ENCODE results near the gene MARCHF10.
"Not testable (repeated sequence)": the region's sequence is repeated elsewhere in the genome, so short reads cannot be mapped to it uniquely, and the experiment has no call there.

Gene MARCHF10

DNA sequence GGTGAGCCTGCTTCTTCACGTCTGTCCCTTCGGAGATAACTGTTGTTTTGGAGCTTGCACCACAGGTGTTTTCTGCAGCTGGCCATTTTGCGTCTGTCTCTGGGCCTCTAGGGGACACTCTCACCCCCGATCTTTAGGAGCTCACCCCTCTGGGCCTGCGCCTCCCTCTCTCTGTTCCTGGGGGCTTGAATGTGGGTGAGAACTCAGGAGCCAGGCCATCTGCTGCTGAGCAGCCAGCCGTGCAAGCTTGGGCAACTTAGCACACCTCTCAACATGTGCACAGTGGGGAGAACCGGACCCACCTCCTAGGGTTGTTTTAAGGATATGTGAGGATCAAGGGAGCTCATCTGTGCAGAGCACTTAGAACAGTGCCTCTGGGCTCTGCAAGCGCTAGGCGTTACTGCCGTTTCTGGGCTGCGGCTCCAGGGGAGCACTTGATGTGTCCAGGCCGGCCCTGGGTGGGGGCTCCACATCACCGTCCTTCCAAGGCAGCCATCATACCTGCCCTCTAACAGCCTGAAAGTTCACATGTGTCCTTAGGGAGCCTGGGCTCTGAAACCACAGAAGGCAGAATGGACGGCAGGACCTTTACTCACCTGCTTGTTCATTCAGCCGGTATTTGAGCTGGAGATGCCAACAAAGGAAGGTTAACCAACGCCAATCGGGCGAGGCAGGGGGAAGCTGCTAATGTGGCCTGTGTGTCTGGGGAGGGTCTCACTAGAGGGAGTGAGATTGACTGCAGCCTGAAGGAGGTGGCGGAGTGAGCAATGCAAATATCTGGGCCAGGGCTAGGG is 114.3 kb downstream of the MARCHF10 start:
- no peak for DNase-seq

DNA sequence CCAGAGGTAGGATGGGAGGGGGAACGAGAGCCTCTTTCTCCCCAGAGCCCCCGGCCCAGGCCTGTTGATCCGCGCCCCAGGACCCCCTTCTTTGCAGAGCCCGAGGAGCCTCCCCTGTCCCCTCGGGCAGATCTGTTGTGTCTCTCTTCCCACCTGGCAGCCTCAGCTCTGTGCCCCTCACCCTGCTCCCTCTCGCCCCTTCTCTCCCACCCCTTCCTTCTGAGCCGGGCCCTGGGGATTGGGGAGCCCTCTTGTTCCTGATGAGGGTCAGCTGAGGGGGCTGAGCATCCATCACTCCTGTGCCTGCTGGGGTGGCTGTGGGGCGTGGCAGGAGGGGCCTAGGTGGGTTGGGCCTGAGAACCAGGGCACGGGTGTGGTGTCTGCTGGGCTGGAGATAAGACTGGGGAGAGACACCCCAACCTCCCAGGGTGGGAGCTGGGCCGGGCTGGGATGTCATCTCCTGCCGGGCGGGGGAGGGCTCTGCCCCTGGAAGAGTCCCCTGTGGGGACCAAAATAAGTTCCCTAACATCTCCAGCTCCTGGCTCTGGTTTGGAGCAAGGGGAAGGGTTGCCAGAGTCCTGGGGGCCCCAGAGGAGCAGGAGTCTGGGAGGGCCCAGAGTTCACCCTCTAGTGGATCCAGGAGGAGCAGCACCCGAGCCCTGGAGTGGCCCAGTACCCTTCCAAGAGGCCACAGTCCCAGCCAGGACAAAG is 115.2 kb downstream of the MARCHF10 start:
- peak; percentile 32 for DNase-seq

DNA sequence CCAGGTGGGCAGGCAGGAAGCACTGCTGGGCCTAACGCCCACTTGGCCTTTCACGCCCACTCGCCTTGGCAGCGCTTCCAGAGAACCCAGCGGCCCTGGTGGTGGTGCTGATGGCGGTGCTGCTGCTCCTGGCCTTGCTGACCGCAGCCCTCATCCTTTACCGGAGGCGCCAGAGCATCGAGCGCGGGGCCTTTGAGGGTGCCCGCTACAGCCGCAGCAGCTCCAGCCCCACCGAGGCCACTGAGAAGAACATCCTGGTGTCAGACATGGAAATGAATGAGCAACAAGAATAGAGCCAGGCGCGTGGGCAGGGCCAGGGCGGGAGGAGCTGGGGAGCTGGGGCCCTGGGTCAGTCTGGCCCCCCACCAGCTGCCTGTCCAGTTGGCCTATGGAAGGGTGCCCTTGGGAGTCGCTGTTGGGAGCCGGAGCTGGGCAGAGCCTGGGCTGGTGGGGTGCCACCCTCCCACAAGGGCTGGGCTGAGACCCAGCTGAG is 115.9 kb downstream of the MARCHF10 start:
- no peak for DNase-seq

DNA sequence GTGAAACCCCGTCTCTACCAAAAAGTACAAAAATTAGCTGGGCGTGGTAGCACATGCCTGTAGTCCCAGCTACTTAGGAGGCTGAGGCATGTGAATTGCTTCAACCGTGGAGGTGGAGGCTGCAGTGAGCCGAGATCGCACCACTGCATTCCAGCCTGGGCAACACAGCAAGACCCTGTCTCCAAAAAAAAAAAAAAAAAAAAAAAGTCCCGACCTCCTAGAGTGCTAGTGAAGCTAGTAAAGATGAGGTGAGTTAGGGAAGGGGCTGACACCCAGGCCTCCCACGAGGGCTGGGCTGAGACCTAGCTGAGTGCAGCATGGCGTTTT is 116.6 kb downstream of the MARCHF10 start:
- DNase-seq = not testable (repeated sequence)

GRCh38 chr17:62690168-62690897 is 117.8 kb downstream of the MARCHF10 start:
- DNase-seq = no peak

DNA sequence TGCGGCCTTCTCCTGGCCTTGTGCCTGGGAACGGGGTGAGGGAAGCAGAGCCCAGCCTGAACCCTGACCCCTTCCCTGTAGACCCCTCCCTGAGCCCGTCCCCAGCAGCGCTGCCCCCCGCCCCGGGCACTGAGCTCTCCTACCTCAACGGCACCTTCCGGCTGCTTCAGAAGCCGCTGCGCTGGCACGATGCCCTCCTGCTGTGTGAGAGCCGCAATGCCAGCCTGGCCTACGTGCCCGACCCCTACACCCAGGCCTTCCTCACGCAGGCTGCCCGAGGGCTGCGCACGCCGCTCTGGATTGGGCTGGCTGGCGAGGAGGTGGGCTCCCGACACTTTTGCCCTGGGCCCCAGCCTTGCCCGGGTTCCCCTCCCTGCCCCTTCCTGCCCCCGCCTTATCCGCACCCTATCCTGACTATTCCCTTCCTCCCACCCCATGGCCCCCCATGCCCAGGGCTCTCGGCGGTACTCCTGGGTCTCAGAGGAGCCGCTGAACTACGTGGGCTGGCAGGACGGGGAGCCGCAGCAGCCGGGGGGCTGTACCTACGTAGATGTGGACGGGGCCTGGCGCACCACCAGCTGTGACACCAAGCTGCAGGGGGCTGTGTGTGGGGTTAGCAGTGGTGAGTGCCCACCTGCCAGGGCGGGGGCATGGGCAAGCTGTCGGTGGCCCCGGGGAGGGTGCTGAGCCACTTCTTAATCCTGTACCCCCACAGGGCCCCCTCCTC is 118.5 kb downstream of the MARCHF10 start:
- DNase-seq = no peak

GRCh38 chr17:62688398-62689160 is 119.5 kb downstream of the MARCHF10 start:
- DNase-seq = no peak

- no peak for DNase-seq
These were observed 120.1 kb downstream of the MARCHF10 start for GRCh38 chr17:62687997-62688396.

- DNase-seq = no peak
These were observed 123.9 kb downstream of the MARCHF10 start for GRCh38 chr17:62684179-62684578.

DNA sequence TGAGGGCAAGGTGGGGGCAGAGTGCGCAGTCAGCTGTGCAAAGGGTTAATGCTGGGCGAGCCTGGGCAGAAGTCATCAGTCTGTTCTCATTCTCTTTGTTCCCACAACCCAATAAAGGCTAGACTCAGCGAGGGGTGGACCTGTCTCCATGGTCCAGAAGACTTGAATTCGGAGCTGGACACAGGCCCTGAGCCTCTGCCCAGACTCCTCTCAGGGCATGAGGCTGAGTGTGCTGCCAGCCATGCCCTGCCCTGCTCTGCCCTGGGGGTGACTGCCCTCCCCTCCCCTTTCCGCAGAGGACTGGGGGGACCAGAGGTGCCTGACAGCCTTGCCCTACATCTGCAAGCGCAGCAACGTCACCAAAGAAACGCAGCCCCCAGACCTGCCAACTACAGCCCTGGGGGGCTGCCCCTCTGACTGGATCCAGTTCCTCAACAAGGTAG is 126.2 kb downstream of the MARCHF10 start:
- no peak for DNase-seq

GRCh38 chr17:62681061-62681938 is 126.8 kb downstream of the MARCHF10 start:
- no peak for DNase-seq

GRCh38 chr17:62680541-62681052 is 127.5 kb downstream of the MARCHF10 start:
- DNase-seq = no peak

GRCh38 chr17:62679866-62680377 is 128.2 kb downstream of the MARCHF10 start:
- DNase-seq = no peak

DNA sequence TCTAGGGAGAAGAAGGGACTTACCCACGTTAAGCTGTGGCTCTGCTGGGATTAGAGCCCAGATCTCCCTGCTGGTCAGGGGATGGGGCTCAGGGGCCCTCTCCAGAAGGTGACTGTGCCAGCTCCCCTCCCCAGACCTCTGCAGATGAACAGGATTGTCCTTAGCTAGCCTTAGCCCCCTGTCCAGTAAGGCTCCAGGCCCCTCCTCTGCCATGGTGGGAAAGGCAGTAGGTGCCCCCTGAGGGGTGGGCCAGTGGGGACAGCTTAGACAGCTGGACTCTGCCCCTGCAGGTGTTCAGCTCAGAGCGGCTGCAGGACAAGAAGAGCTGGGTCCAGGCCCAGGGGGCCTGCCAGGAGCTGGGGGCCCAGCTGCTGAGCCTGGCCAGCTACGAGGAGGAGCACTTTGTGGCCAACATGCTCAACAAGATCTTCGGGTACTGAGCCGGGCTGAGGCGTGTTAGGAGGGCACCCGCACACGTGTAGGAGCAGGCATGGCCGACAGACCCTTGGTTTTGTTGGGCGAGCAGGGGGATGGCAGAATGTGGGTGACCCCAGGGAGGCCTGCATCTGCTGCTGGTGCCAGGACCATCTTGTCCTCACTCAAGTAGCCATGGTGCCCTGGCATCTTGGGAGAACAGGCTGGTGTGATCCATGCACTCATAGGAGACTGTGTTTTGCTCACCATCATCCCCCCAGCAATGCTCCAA is 129.7 kb downstream of the MARCHF10 start:
- DNase-seq = no peak

- no peak for DNase-seq
These were observed 131.0 kb downstream of the MARCHF10 start for GRCh38 chr17:62676952-62677596.

DNA sequence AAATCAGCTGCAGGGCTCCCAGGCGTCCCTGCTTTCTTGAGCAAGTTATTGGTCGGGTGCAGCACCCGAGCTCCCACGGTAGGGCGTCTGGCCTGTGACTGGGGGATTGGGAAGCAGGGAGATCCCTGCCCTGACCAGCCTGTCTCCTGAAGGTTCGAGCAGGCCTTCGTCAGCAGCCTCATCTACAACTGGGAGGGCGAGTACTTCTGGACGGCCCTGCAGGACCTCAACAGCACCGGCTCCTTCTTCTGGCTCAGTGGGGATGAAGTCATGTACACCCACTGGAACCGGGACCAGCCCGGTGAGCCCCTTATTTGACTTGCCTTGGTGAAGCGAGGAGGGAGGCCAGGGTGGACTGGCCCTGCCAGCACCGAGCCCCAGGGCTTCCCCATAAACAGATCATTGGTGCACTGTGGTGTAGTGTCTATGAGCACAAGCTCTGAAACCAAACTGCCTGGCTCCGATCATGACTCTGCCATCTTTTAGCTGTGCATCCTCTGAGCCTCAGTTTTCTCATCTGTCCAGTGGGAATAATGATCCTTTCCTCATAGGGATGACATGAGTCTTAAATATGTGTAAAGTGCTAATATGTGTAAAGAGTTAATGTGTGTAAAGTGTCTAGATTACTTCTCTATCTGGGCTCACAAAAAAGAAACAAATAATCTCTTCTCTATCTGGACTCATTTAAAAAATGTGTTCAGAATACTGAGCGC is 131.7 kb downstream of the MARCHF10 start:
- DNase-seq = no peak

DNA sequence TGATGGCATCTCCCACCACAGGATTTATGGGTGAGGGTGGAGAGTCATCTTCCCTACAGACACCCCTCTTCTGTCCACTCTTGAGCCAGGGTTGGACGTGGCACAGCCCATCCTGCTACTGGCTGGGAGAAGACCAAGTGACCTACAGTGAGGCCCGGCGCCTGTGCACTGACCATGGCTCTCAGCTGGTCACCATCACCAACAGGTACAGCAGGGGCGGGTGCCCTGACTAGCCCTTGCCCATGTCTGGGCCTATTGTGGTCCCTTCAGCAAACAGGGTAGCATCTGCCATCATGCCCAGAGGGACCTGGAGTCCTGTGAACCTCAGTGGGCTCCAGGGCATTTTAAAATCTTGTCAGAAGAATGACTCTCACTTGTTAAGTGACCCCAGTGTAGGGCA is 132.4 kb downstream of the MARCHF10 start:
- DNase-seq = no peak

GRCh38 chr17:62675260-62675659 is 132.9 kb downstream of the MARCHF10 start:
- DNase-seq = no peak

DNA sequence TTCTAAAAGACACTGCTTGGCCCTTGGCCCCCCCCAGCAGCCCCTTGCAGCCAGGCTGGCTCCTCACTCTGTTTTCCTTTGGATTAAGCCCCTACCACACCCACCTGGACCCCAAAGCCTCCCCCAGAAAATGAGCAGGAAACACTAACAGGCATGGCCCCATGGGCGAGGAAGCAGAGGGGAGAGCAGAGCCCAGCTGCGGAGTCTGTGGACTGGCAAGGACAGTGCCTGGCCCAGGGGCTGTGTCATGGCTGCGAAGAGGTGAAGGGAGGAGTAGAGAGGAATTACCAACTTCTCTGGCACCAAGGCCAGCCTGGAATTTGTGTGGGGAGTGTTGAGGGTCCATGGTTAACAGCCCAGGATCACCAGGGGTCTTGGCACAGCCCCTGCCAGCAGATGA is 133.3 kb downstream of the MARCHF10 start:
- DNase-seq = no peak
